HepG2 (cell line): ENCODE measurements around the gene CRYBA1. TPM values are rescaled to one million over a fixed set of nuclear protein-coding genes. Genes with fewer than 3 reads are reported as not detected.

Source experiments
- ATAC-seq: fragments of 200-7000 bp; cut with Tn5 transposase; 3 replicates; pipeline ENCODE4 v1.9.1; 2020; ENCODE audit warnings: mild to moderate bottlenecking, moderate library complexity
- BruUV-seq: library from RNA; stranded (reverse); fragments of 400-500 nt; replicated peaks from 2 replicates; lab custom pipeline; 2021; lab: Mats Ljungman, UMichigan
- CTCF ChIA-PET: fragments of 300-600 bp; formaldehyde crosslinking; extraction: SDS; loops from one replicate; lab custom pipeline; 2021; ENCODE audit warnings: low total read pairs, inconsistent platforms, low intra/inter-chr PET ratio; lab: Yijun Ruan, JAX
- POLR2A ChIA-PET: fragments of 350-600 bp; sonication (Branson Sonifier 250); formaldehyde crosslinking; loops from one replicate; lab custom pipeline; 2020; ENCODE audit warnings: antibody characterized with exemption, inconsistent platforms; lab: Yijun Ruan, JAX
- DNase-seq: peaks from one replicate; pipeline ENCODE4 v3.0.0-alpha.2; 2015; ENCODE audit warnings: low spot score
- FAIRE-seq: peaks from 3 replicates; lab custom pipeline; 2011; peaks lifted over from hg19 to GRCh38; lab: Jason Lieb, UNC
- H2AFZ ChIP-seq: one replicate; pipeline ENCODE4 v1.6.1; 2011; ENCODE audit warnings: low read length, inconsistent platforms
- H3K27ac ChIP-seq: fragments of 300-600 bp; 3 replicates; pipeline ENCODE4 v1.8.0; 2011; ENCODE audit warnings: mixed run types, mild to moderate bottlenecking, mixed read lengths, low read length, inconsistent platforms; ENCODE audit not compliant: insufficient read depth; ENCODE audit errors: extremely low read length
- H3K27me3 ChIP-seq, 2 experiments: fragments of 200-600 bp in 1 of 2; 2 replicates in 1 of 2; 3 replicates in 1 of 2; pipeline versions ENCODE4 v1.6.0 to v1.8.0; 2011; ENCODE audit warnings: low read length in 2 of 2, mild to moderate bottlenecking in 2 of 2, moderate library complexity in 2 of 2, inconsistent platforms in 1 of 2; ENCODE audit not compliant: insufficient read depth in 2 of 2, control insufficient read depth in 1 of 2
- H3K36me3 ChIP-seq, 2 experiments: fragments of 200-600 bp in 1 of 2; replicated peaks in 1 of 2; 2 replicates in 1 of 2; 3 replicates in 1 of 2; pipeline versions ENCODE4 v1.5.1 to v1.8.0; 2011; ENCODE audit warnings: low read length in 2 of 2, inconsistent platforms in 1 of 2; ENCODE audit not compliant: insufficient read depth in 2 of 2, control insufficient read depth in 1 of 2
- H3K4me1 ChIP-seq: 2 replicates; pipeline ENCODE4 v1.5.1; 2012; ENCODE audit warnings: low read length, inconsistent platforms; ENCODE audit not compliant: insufficient read depth
- H3K4me2 ChIP-seq: 2 replicates; pipeline ENCODE4 v1.6.0; 2011; ENCODE audit warnings: low read depth, low read length, inconsistent platforms
- H3K4me3 ChIP-seq, 3 experiments: fragments of 200-600 bp in 1 of 3; sonication (generic), shearing (Covaris generic) in 1 of 3; replicated peaks in 1 of 3; 2 replicates each; pipeline ENCODE4 v1.5.1; 2011 to 2016; ENCODE audit warnings: low read length in 3 of 3, inconsistent platforms in 2 of 3, low read depth in 2 of 3, mild to moderate bottlenecking in 2 of 3, control low read depth in 1 of 3, mixed read lengths in 1 of 3; ENCODE audit not compliant: insufficient read depth in 1 of 3
- H3K79me2 ChIP-seq: one replicate; pipeline ENCODE4 v1.6.1; 2011; ENCODE audit warnings: low read length, inconsistent platforms; ENCODE audit not compliant: insufficient read depth
- H3K9ac ChIP-seq: 2 replicates; pipeline ENCODE4 v1.6.0; 2011; ENCODE audit warnings: mild to moderate bottlenecking, low read depth, low read length, inconsistent platforms; ENCODE audit not compliant: insufficient read depth
- H3K9me3 ChIP-seq: 2 replicates; pipeline ENCODE4 v1.5.1; 2012; ENCODE audit warnings: mild to moderate bottlenecking, low read length
- H4K20me1 ChIP-seq: 2 replicates; pipeline ENCODE4 v1.6.0; 2011; ENCODE audit warnings: inconsistent platforms, mild to moderate bottlenecking, low read length, moderate library complexity; ENCODE audit not compliant: insufficient read depth
- CEBPB ChIP-seq: IDR thresholded peaks from 2 replicates; pipeline ENCODE4 v1.6.1; 2011; ENCODE audit warnings: low read depth, low read length, improper control_type of control experiment, borderline replicate concordance
- KAT2B ChIP-seq: fragments of 150-350 bp; IDR thresholded peaks from 2 replicates; pipeline ENCODE4 v1.6.1; 2014; ENCODE audit warnings: low read depth, low read length, borderline replicate concordance
- THAP11 ChIP-seq: IDR thresholded peaks from 2 replicates; pipeline ENCODE4 v1.6.1; 2016; ENCODE audit warnings: missing biosample characterization, missing genetic modification reagents
- ZFY ChIP-seq: sonication (generic); formaldehyde crosslinking; IDR thresholded peaks from 2 replicates; pipeline ENCODE4 v1.4.0; 2020; ENCODE audit warnings: missing genetic modification reagents
- ZNF510 ChIP-seq: sonication (generic); formaldehyde crosslinking; IDR thresholded peaks from 2 replicates; pipeline ENCODE4 v1.4.0; 2020; ENCODE audit warnings: low read depth, mild to moderate bottlenecking, missing genetic modification reagents
- WGBS: methylation state at CpG from one replicate; pipeline ENCODE4 v1.1.6; 2017; ENCODE audit warnings: low lambda C conversion rate; 5-methylcytosine and 5-hydroxymethylcytosine counted together
- in situ Hi-C: cut with HindIII; loops from 2 replicates; pipeline ENCODE4 v1.10.0; 2017; ENCODE audit warnings: low pct_unique_long_range_greater_than_20kb; ENCODE audit not compliant: extremely low pct_ligation_motif_present
- intact Hi-C: fragments of 100-400 bp; cut with micrococcal nuclease; formaldehyde crosslinking; loops from one replicate; pipeline ENCODE4 v1.10.0; 2022; ENCODE audit not compliant: unreplicated experiment
- polyA plus RNA-seq, 8 experiments: library from polyadenylated mRNA; depleted of rRNA in 3 of 8; stranded (reverse) in 7 of 8; unstranded in 1 of 8; fragments of >200 nt; fragmentation: Illumina TruSeq in 4 of 8; extraction: Trizol in 4 of 8; gene quantifications; 2 replicates each; pipeline versions ENCODE4 v1.2.1 to v1.2.3, GENCODE V29; 2011 to 2016; ENCODE audit warnings: low read depth in 4 of 8, missing spikeins in 1 of 8, mixed read lengths in 1 of 8; ENCODE audit not compliant: insufficient read depth in 1 of 8
- total RNA-seq, 5 experiments: library from RNA; depleted of rRNA; stranded (reverse); fragments of >200 nt; fragmentation: Illumina TruSeq; extraction: Trizol; gene quantifications; 2 replicates each; pipeline ENCODE4 v1.2.3, GENCODE V29; 2016; ENCODE audit warnings: low read depth in 1 of 5
- TF ChIP-seq, protein P1 (sequence below): sonication (generic); formaldehyde crosslinking; IDR thresholded peaks from 2 replicates; pipeline ENCODE4 v1.4.0; 2020; ENCODE audit warnings: missing genetic modification reagents

CRYBA1 gene
- total and polyA plus RNA-seq, 2 of the 13 experiments (the other 11 are each of a cell fraction or from before 2014, with no cell fraction given), result not detected

DNA sequence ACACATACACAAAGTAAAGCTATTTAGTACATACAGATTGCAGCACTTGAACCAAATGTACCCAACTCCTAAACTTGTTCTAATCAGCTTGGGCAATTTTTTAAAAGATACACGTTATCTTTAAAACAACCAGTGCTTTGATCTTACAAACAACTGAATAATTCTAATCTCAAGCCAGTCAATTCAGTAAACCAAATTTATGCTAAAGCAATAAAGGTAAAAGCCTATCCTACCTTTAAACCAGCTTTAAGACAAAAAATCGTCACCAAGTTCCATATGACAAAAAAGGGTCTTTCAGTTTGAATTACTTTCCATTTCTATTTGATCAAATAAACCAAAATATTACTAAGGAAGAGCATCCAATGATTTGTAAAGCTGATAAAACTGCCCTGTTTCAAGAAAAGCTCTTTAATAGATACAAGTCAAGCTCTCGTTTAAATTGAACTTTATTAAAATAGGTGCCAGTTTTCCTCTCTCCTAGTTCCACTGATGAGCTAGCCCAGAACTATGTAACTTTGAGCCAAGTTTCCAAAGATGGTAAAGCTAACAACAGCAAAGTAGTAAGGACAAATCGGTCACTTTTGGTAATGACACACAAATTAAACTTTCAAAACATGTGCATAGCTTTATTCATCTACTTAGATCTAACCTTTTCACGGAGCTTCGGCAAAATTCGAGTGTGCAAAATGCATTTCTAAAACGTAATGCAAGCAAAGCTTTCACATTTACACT is 10.2 kb downstream of the CRYBA1 start:
- Histone ChIP-seq H4K20me1 (peaks cover 3% of the 10 kb centered on the region; the same call in 1 of the 2 replicates), H3K27ac (no peak overlapping the region), H2AFZ (no peak overlapping the region), H3K9me3 (no peaks in the 10 kb centered on the region), H3K4me1 (no peaks in the 10 kb centered on the region), H3K36me3 (peaks cover 2 to 18% of the 10 kb centered on the region in 2 experiments; a peak in 2 of 5 replicates), H3K4me2 (no peak overlapping the region), H3K79me2 (no peaks in the 10 kb centered on the region), H3K9ac (no peak overlapping the region), H3K27me3 (no peaks in the 10 kb centered on the region), H3K4me3 (no peak overlapping the region)
- in situ Hi-C loops (no loop called here), intact Hi-C loops (no loop called here)
- ChIA-PET CTCF (no interaction called here), POLR2A (interaction anchor here (1.2 to 1.6 kb wide), 3 partner anchors 16 to 339 kb away, joined by 3 to 6 read pairs (median 5); partner anchors contain the start of gene NUFIP2)
- no TSS peak for BruUV-seq
- TF ChIP-seq KAT2B (no peak), ZNF510 (CRISPR knock-in tag) (no peak), ZFY (no peak)
- TF ChIP-seq, protein P1, sequence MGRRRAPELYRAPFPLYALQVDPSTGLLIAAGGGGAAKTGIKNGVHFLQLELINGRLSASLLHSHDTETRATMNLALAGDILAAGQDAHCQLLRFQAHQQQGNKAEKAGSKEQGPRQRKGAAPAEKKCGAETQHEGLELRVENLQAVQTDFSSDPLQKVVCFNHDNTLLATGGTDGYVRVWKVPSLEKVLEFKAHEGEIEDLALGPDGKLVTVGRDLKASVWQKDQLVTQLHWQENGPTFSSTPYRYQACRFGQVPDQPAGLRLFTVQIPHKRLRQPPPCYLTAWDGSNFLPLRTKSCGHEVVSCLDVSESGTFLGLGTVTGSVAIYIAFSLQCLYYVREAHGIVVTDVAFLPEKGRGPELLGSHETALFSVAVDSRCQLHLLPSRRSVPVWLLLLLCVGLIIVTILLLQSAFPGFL (CRISPR knock-in tag), result no peak
- ATAC-seq (no peak), FAIRE-seq (no peak), DNase-seq (no peak)
- WGBS, result 92% methylated on average over 8 of the region's 8 CpGs

DNA sequence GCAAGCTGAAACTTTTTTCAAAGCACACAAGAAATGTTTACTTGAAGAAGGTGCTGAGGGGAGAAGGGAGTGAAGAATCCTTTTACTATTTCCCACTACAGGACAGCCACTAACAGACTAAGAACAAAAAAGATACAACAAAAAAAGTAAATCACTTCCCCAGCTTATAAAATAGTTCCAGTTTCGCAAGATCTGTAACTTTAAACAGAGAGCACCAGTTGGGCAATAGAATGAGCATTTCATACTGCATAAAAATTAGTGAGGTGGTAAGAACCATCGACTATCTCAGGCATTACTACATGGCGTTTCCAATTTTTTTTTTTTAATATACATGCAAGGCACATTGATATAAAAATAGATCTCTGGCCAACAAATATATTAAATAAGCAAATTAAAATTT is 11.1 kb downstream of the CRYBA1 start:
- Histone ChIP-seq H4K20me1 (no peaks in the 10 kb centered on the region; the same call in 1 of the 2 replicates), H3K4me3 (no peak overlapping the region), H3K4me1 (no peaks in the 10 kb centered on the region), H3K9ac (no peak overlapping the region), H3K9me3 (no peaks in the 10 kb centered on the region), H3K36me3 (peaks cover 4 to 22% of the 10 kb centered on the region in 2 experiments; a peak in 3 of 5 replicates), H2AFZ (no peak overlapping the region), H3K79me2 (no peaks in the 10 kb centered on the region), H3K27me3 (no peaks in the 10 kb centered on the region), H3K4me2 (no peak overlapping the region), H3K27ac (no peak overlapping the region)
- POLR2A ChIA-PET, result interaction anchor here (1.2 to 1.5 kb wide), 2 partner anchors 36 to 338 kb away, joined by 3 to 6 read pairs; partner anchors contain the start of gene NUFIP2
- no TSS peak for BruUV-seq
- WGBS, result 94% methylated on average over 3 of the region's 3 CpGs
- no peak for DNase-seq
- no peak for ATAC-seq
- in situ Hi-C loops, result no loop called here
- intact Hi-C loops, result no loop called here
- no peak for FAIRE-seq
- CTCF ChIA-PET, result no interaction called here
- TF ChIP-seq CEBPB (peak; percentile 53; the same call in 1 of the 2 replicates), THAP11 (no peak)
